COLO668 (cell line): ENCODE measurements around the gene PLEKHA7.
"Not testable (repeated sequence)": the region's sequence is repeated elsewhere in the genome, so short reads cannot be mapped to it uniquely, and the experiment has no call there.

Experiments used
- DNase-seq: peaks from one replicate; lab custom pipeline; 2025; ENCODE audit not compliant: unreplicated experiment; lab: John Stamatoyannopoulos, UW

Gene PLEKHA7

DNA sequence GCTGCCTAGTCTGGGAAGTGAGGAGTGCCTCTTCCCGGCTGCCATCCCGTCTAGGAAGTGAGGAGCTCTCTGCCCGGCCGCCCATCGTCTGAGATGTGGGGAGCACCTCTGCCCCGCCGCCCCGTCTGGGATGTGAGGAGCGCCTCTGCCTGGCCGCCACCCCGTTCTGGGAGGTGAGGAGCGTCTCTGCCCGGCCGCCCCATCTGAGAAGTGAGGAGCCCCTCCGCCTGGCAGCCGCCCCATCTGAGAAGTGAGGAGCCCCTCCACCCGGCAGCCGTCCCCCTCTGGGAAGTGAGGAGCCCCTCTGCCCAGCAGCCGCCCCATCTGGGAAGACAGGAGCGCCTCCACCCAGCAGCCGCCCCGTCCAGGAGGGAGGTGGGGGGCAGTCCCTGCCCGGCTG lies 126.3 kb downstream of the PLEKHA7 start:
- DNase-seq: not testable (repeated sequence)

DNA sequence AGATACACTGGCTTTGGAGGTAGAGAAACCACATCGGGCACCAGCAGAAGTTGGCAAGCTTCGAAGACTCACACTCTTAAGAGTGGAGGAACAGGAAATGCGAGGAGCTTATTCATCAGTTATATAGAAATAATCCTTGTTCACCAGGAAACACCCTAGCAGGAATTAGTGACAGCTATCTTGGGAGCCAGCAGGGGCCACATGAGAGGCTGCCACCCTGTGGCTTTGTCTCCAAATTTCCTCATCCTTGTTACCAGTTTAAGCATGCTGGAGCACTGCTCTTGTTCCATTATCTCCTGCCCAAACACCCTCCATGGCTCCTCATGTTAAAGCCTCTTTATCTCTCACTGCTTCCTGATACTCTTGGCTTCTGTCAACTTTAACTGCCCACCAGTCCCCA lies 131.0 kb downstream of the PLEKHA7 start:
- DNase-seq: no peak

DNA sequence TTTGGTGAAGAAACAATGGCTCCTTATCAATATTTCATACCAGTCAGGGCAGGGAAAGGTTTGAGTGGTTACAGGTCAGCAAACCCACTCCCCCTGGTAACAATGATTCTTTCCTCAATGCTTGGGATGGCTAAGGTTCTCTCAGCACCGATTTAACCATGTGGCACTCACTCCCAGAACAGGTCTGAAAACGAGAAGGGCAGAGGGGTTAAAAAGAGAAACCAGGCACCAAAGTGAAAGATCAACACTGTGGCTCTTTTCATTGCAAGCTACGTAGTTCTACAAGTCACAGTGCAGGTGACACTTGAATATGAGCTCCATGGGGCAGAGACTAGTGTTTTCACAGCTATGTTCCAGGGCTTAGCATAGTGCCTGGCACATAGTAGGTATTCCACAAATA lies 132.4 kb downstream of the PLEKHA7 start:
- no peak for DNase-seq

DNA sequence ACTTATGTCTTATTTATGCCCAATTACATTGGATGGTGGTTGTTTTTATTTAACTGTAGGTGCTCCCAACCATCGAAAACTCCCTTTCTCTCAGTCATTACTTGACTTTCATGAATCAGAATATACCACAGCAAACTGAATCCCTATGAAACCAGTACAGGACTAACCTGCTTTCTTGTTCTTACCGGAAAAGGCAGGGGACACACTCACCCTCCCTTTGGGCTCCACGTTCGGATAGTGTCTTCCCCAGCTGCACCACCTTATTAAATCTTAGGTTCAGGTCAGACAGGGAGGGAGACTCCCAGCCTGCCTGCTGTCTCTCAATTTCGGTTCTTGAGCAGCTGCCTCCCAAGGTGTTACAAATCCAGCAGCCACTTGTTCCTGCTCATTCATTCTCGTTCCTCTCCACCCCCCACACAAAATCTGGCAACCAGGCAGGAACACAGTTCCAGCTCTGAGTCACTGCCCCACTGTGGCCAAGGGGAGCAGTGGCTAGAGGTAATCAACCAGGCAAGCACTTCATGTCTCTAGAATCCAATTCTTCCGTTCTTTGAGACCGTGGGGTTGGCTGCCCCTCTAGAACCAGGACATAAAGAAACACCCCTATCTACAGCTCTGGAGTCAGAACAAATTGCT lies 133.0 kb downstream of the PLEKHA7 start:
- DNase-seq: no peak

DNA sequence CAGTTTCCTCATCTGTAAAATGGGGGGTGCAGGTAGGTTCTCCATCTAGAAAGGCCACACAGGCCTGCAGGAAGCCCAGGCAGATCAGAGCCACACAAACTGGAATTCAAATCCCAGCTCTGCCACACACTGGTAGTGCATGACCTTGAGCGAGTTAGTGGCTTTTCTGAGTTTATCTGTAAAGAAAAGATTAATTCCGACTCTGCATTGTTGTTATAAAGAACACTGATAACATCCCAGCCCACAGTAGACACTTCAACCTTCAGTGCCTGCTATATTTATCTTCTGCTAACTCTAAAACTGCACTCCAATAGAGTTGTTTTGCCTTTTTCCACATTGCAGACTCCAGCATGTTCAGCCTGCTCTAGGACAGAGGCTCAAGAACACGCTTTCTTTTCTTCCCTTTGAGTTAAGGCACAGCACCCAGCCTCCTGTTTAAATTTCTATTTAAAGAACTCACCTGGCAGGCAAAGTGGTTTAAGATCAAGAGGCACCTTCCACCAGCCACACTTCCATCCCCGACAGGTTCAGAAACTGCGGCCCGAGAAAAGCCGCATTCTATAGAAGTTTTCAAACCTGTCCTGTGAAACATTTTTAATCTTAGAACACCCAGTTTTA lies 133.9 kb downstream of the PLEKHA7 start:
- DNase-seq: no peak

DNA sequence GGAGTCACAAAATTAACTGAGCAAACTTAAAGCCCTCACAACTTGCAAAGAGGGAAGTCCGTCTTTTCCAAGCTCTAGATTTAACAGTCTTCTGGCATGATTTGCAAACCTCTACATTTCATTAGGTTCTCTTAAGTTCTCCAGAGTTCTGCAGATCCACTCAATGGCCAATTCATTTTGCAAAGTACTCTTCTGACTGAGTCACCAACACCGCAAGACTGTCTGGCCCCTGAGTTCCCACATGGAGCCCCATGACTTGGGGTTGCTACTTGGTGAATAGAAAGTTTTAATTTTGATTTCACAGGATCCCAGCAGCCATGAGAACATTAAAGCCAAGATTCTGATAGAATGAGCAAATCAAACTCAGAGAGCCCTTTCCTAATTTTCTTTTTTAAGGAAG lies 134.5 kb downstream of the PLEKHA7 start:
- no peak for DNase-seq

DNA sequence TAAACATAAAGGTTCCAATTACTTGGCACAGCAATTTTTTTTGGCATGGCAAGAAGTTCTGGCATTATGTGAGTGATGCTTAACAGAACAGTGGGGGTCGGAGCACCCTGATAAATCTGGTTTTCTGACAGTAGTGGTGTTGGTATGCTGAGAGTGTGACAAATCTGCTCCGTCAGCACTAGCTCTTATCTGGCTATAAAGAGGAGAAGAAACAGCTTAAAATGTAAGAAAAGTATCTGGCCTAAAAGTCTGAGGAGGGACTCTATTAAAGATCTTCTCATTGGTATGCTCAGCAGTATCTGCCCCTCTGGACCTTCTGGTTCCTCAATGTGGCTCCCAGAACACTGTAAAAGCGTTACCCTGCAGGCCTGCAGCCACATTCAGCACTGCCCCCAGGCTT lies 137.4 kb downstream of the PLEKHA7 start:
- DNase-seq: no peak

DNA sequence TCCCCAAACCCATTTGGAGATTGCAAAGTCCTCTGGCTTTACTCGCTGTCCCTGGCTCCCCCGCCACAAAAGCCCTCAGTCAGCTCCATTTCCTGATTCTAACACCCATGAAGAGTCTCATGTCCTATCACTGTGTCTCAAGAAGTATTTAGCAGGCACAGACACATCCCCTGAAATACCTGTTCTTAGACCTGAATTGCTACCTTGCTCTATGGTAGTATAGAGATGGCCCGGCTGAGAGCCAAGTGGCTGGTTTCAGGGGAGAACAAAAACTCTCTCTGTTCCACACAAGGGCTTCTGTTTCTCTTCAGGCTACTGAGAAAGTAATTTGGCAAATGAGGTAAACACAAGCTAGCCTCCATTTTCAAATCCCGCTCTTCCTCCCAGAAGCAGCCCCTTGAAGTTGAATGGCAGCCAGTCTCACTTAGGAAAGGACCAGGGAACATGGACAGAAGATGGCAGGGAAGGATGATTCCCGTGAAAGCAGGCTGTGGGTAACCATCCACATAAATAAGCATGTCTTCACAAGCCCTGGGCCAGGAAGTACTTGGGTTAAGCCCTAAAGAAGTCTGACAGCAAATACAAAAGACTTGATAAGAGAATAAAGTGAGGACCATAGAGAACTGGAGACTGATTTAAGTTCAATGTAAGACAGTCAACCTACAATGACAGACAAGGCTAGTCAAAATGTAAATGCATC lies 138.0 kb downstream of the PLEKHA7 start:
- DNase-seq: no peak

DNA sequence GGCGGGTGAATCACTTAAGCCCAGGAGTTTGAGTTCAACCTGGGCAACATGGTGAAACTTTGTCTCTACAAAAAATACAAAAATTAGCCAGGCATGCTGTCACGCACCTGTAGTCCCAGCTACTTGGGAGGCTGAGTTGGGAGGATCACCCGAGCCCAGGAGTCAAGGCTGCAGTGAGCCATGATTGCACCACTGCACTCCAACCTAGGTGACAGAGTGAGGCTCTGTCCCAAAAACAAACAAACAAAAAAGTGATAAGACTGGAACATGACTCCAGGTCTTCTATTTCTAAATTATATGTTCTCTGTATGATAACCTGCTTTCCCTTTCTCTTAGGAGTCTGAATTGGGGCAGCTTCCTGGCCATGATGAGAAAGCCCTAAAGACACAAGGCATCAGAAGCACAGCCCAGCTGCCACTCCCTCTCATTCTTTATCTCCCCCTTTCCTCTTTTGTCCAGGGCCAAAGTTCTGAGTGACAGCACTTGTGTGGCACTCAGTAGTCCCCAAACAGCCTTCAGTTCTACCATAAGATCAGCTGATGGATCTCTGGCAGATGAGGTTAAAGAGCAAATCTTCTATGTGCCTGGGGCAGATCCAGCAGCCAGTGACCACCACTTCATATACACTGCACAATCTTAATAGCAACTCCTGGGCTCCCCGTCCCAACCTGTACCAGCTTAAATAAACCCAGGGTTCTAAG lies 139.8 kb downstream of the PLEKHA7 start:
- no peak for DNase-seq

DNA sequence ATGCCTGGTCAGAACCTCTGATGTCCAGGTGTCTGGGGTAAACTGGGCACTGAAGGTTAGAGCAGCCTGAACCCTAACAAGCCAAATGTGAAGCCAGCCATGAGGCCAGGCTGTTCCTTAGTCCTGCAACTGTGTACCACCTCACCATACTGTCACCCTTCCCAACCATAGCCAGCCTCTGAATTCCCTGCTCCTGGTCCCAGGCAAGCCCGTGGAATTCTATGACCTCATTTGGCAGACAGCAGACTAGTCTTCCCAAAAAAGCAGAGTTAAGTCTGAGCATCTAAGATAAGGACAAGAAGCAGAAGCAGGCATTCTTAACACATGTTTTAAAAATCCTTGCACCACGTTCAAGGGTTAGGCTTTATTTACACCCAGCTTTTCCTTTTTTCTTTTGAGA lies 140.9 kb downstream of the PLEKHA7 start:
- no peak for DNase-seq

DNA sequence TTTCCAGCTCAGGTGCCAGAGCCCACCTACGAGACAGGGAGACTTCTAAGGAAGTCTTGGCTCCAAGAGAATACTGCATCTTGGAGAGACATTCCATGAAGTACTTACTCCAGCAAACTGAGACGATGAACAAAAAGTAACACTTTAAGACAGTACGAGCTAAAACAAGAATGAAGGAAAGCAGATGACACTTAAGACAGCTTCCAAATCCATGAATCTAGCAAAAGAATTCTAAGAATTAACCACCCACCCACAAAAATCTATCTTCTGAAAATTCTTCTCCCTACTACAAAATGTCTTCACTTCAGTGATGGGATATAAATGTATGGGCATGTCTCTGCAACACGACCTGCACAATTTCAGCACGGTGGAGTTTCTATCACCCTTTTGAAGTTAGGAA lies 142.8 kb downstream of the PLEKHA7 start:
- DNase-seq: no peak

DNA sequence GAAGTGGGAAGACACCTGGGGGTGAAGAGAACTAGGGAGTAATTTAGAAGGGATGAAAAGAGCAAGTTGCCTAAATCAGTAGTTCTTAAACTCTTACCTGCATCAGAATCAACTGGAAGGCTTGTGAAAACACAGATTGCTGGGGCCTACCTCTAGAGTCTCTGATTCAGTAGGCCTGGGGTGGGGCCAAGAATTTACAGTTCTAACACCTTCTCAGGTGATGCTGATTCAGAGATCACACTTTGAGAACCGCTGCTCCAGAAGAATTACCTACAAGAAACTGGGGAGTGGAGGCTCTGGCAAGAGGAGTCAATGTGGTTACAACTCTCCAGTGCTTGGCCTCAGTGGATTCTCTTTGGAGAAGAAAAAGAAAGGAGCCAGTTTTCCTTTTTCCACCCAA lies 147.1 kb downstream of the PLEKHA7 start:
- DNase-seq: no peak

DNA sequence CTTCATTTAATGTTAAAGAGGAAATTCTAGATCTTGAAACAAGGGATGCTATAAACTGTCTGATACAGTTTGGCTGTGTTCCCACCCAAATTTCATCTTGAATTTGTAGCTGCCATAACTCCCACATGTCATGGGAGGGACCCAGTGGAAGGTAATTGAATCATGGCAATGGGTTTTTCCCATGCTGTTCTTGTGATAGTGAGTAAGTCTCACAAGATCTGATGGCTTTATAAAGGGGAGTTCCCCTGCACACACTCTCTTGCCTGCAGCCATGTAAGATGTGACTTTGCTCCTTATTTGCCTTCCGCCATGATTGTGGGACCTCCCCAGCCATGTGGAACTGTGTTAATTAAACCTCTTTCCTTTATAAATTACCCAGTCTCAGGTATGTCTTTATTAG lies 149.8 kb downstream of the PLEKHA7 start:
- DNase-seq: not testable (repeated sequence)

DNA sequence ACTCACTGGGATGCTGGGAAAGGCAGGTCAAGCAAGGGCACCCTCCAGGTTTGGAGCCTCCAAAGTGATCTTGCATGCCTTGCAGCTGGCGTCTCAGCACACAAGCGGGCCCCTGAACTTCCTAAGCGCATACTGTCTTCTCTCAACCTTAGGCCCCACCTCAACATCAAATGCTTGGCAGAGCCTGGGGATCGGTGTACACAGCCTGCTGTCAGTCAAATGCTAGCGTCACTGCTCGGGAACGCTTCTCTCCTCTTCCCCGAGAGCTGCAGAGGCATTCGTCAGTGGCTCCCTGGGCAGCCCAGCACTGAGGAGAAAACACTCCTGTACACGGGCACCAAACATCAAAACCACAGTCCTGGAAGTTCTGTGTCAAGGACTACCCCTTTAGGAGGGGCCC lies 150.8 kb downstream of the PLEKHA7 start:
- no peak for DNase-seq

DNA sequence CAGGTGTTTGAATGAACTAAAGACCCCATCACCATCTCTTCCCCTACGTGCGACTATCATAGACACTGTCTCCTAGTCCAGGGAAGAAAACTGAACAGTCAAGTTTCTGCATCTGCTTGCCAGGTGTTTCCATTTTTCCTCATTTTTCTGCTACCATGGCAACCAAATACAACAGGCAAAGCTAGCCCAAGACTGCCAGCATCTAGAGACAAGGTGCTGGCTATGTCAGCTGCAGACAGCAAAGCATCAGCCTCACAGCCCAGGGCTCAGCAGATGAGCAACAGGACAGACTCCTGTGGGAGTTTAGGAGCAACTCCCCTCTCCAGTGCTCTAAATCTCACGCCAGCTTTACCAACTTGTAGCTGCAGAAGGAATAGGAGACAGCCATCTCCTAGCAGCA lies 151.5 kb downstream of the PLEKHA7 start:
- DNase-seq: no peak

DNA sequence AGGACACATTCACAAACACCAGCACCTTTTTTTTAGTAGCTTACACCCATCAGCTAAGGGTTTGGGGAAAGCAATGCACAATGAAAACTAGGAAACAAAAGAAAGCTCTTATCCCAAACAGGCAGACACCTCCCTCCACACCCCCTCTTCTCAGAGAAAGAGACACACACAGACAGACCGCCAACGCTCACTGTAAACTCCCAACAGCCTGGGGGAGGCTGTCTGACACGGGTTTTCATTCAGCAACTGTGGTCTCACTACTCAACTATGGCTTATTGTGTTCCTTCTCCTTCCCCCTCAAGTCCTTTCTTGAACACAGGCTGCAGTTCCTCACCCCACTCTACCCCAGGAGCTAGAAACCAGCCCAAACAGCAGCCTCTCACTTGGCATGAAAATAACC lies 152.4 kb downstream of the PLEKHA7 start:
- DNase-seq: no peak

DNA sequence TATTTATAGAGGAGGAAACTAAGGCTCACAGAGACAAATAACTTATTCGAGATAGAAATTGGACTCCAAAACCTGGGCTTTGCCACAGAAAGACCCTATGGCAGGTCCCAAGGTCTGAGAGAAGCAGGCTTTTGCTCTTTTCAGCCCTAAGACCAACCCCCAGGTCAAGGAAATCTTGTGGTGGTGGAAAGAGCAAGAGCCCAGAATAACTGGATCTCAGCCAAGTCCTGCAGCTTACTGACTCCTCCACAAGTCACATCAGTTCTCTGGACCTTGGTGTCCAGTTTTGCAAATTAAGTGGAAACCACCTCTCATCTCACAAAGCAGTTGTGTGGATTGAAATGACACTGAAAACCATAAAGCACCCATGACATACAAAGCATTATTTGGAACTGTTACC lies 153.6 kb downstream of the PLEKHA7 start:
- DNase-seq: no peak

DNA sequence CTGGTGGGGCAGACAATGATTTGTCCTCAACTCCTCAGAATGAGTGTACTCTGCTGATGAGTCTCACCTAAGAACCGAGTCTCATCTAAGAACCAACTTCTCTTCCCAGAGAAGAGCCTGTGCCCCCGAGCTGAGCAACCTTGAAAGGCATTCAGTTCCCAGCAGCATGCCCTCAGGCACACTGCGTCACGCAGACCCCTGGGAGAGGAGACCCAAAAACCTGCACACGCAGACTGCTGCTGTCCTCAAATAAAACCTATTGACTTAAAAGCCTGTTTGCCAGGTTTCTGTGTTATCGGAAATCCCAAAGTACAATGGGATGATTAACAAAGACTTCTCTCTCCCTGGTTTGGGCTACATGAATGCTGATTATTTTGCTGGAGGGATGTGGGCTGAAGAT lies 154.6 kb downstream of the PLEKHA7 start:
- no peak for DNase-seq

DNA sequence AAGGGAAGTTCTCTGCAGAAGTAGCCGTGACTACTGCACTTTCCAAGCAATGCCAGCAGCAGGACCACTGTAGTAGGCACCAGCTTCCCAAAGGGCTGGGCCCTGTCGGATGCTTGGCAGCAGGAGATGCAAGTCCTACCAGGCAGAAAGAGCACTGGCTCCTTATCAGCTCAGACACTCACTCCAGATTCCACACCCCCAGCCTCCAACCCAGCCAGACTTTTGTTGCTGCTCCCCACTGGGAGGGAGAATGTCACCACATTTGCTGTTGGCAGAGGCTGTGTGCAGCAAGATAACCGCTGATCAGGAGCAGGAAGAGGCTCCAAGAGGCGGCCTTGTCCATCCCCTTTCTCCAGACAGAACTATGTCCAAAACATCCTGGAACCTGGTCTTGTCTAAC lies 157.0 kb downstream of the PLEKHA7 start:
- no peak for DNase-seq

DNA sequence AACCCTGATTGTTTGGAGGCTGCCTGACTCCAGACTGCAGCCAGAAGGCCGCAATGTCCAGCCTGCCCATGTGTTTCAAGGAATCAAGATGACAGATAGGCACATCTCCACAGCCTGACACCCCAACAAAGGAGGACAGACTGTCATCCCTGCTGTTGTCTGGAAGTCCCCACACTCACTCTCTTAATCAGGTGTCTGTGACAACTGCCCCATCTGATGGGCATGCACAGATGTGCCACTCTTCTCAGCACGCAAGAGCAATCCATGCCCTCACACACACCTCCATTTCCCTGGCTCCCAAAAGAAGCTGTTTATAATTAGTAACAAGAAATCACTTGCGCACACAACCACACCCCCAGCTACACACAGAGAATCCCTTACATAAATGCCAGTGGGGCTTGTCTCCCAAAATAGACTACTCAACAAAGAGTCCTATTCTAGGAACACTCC lies 158.2 kb downstream of the PLEKHA7 start:
- DNase-seq: no peak

DNA sequence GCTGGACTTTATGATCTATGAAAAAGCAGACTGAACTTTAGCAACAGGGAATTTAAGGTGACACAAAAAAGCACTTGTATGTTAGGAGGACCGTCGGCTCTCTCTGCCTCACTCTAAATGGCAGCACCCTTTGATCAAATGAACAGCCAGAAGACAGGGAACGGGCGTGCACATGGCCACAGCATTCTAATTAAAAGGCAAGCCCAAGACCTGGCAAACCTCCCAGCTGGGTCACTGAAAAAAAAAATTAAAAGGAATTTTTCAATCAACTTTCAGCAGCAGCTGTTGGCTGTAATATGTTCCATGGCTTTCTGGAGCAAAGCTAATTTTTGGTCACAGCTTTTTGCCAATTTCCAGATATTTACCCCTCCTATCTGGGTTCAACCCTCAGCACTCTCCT lies 159.2 kb downstream of the PLEKHA7 start:
- DNase-seq: no peak

DNA sequence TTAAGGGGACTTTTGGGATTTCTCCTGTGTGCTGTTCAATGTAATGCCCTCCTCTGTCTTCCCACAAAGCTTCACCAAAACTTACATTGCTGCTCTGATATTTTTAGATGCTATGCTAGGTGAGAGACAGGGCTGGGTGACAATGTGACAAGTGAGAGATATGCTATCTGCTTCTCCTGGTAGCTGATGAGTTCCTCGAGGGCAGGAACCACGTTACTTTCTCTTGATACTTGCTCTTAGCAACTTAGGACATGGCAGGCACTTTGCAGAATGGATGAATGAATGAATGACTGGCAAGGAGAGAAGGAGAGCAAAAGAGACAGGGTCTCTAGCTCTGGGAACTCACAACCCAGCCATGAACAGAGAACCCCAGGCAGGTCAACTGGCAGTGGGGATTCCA lies 160.4 kb downstream of the PLEKHA7 start:
- DNase-seq: no peak
